AG09309 (cell line): ENCODE measurements around the gene KCNC4.

Experiments
- DNase-seq: peaks from one replicate; pipeline ENCODE4 v3.0.0-alpha.2; 2010; ENCODE audit warnings: low read depth
- H3K4me3 ChIP-seq: 2 replicates; pipeline ENCODE4 v1.5.1; 2011; ENCODE audit warnings: mild to moderate bottlenecking, low read depth, low read length, moderate library complexity; ENCODE audit not compliant: control insufficient read depth
- CTCF ChIP-seq: IDR thresholded peaks from 2 replicates; pipeline ENCODE4 v1.5.1; 2011; ENCODE audit warnings: mild to moderate bottlenecking, low read depth, low read length, inconsistent platforms; ENCODE audit not compliant: insufficient read depth, control insufficient read depth; ENCODE audit errors: missing control alignments

The KCNC4 gene

GRCh38 chr1:110223127-110223526, 13.0 kb downstream of the KCNC4 start:
- no peak for TF ChIP-seq CTCF
- no peak overlapping the region for H3K4me3 ChIP-seq
- no peak for DNase-seq

- no peak for DNase-seq
- TF ChIP-seq CTCF = no peak
Measured at GRCh38 chr1:110223581-110223980, 13.5 kb downstream of the KCNC4 start.

GRCh38 chr1:110224240-110224995, 14.3 kb downstream of the KCNC4 start:
- no peak overlapping the region for H3K4me3 ChIP-seq
- DNase-seq = no peak
- TF ChIP-seq CTCF = no peak

More at GRCh38 chr1:110223581-110223980, 13.5 kb downstream of the KCNC4 start:
- no peak overlapping the region for H3K4me3 ChIP-seq

GRCh38 chr1:110225212-110225611, 15.1 kb downstream of the KCNC4 start:
- no peak overlapping the region for H3K4me3 ChIP-seq
- no peak for DNase-seq
- no peak for TF ChIP-seq CTCF

- no peak for DNase-seq
- H3K4me3 ChIP-seq = no peak overlapping the region
- no peak for TF ChIP-seq CTCF
Measured at GRCh38 chr1:110225756-110226404, 15.8 kb downstream of the KCNC4 start.

- no peak for TF ChIP-seq CTCF
- DNase-seq = no peak
- H3K4me3 ChIP-seq = no peak overlapping the region
Measured at GRCh38 chr1:110227774-110228173, 17.7 kb downstream of the KCNC4 start.
